Activated T-helper 1 cell treated with anti-CD3 and anti-CD28 coated beads, Interleukin-2, amount 50 U/mL, for 16 hours (primary cell): ENCODE data around the gene ENDOG.
"Not testable (repeated sequence)": the region's sequence is repeated elsewhere in the genome, so short reads cannot be mapped to it uniquely, and the experiment has no call there.

Source experiments
- DNase-seq, 2 donors: peaks; one replicate each; pipeline ENCODE4 v3.0.0-alpha.2; 2020; ENCODE audit warnings: low read depth in 1 of 2, low spot score in 1 of 2

The ENDOG gene

DNA sequence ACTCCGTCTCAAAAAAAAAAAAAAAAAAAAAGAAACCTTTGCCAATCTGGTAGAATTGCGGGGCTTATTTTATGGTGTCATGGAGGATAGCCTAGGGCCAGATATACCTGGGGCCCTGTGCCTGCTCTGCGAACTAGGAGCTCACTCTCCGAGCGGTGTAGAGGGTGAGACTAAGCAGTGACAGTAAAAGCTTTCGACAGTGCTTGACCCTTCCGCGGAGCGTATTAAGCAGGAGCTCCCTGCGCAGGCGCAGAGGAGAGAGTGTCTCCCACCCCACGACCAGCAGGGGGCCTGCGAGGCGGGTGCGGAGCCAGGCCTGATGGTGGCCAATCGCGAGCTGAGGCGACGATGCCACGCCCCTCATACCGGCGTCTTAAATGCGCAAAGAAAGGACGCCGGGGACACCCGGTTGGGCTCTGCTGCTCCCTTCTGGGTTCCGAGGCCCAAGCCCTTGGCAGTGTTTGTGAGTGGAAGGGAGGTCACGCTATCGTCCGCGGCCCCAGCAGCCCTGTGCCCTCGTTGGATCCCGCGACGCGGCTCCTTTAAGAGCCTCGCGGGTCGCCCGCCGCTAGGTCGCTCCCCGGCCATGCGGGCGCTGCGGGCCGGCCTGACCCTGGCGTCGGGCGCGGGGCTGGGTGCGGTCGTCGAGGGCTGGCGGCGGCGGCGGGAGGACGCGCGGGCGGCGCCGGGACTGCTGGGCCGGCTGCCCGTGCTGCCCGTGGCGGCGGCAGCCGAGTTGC, at the start of gene ENDOG:
ENDOG (plus strand) TSS at position 402 of the 740 bp plus-strand sequence; CDS start at position 587, 185 bp downstream.
- DNase-seq = peak; percentile 93 to 96

- no peak for DNase-seq
Measured at GRCh38 chr9:128768606-128769005, 49.7 kb upstream of the ENDOG start.

GRCh38 chr9:128770286-128771030, 47.8 kb upstream of the ENDOG start:
- no peak for DNase-seq

GRCh38 chr9:128771094-128771721, 47.1 kb upstream of the ENDOG start:
- DNase-seq = peak in 1 of 2 donors; percentile 7

DNA sequence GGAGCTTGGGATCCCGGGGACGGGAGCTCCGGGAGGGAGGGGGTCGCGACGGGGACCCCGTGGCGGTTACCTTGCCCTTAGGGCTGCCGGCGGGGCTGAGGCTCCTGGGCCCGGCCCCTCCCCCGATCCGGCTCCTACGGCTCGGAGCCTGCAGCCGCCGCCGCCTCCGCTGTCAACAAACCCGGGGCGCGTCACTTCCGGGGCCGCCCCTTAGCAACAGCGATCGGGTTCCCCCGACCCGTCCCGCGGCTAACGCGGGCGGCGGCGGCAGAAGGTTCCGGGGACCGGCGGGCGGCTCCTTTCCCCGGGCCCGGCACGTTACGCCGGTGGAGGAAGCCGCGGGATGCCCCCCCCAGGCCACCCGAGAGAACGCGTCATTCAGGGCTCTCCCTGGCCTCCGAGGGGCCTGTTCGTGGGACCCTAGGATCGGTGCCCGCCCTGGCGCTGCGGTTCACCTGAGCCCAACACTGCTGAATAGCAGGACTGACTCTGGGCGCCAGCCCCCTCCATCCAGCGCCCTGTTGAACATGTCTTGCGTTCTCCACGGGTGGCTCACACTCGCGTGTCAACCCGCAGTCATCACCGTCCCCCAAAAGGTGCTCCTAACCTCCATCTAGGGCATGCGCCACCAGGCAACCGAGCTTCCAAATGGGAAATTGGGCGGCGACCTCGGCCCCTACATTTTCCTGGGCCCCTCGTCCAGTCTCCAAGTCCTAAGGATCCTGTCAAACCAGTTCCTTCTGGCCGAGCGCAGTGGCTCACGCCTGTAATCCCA, 46.4 kb upstream of the ENDOG start, which contains the start of gene ZER1:
ZER1 (minus strand) TSS at position 183 of the 775 bp plus-strand sequence. CDS start 16,362 bp downstream, outside the sequence.
- peak; percentile 90 to 91 for DNase-seq

- no peak for DNase-seq
Measured at GRCh38 chr9:128773049-128773448, 45.3 kb upstream of the ENDOG start.

GRCh38 chr9:128774804-128775203, 43.5 kb upstream of the ENDOG start:
- no peak for DNase-seq

GRCh38 chr9:128780093-128780492, 38.2 kb upstream of the ENDOG start:
- not testable (repeated sequence) for DNase-seq

DNA sequence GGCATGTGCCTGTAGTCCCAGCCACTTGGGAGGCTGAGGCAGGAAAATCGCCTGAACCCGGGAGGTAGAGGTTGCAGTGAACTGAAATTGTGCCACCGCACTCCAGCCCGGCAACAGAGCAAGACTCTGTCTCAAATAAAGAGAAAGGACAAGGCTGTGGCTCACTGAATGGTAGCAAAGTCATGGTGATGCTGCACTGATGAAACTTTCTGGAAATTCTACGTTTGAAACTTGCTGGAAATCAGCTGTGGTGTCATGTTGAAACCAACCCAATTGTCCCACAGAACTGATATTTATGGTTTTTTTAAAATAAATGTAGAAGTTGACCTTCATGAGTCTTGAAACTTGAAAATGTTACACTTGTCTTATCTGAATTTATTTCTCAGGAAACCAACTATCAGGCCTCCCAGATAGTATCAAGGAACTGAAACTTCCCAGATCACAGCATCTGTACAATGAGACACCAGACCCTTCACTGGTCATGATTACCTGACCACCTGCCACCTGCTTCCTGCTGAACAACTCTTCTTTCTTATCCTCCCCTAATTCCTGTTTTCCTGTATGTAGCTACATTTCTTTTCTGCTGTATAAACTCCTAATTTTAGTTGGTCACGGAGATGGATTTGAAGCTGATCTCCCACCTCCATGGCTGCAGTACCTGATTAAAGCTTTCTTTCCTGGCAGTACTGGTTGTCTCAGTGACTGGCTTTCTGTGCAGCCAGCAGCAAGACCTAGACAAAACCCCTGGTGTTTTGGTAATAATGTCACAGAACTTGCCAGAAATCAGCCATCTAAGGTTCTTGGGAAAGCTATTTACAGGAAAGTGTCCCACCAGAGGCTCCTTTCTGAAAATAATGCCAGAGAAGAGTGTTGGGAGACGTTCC, 36.9 kb upstream of the ENDOG start:
- DNase-seq = no peak

DNA sequence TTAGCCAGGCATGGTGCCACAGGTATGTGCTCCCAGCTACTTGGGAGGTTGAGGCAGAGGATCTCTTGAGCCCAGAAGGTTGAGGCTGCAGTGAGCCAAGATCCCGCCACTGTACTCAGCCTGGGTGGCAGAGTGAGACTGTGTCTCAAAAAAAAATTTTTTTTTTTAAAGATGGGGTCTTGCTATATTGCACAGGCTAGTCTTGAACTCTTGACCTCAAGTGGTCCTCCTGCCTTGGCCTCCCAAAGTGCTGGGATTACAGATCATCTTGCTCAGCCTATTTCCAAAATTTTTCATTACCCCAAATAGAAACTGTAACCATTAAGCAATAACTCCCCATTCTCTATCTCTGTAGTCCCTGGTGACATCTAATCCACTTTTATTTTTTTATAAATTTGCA, 35.6 kb upstream of the ENDOG start:
- no peak for DNase-seq

DNA sequence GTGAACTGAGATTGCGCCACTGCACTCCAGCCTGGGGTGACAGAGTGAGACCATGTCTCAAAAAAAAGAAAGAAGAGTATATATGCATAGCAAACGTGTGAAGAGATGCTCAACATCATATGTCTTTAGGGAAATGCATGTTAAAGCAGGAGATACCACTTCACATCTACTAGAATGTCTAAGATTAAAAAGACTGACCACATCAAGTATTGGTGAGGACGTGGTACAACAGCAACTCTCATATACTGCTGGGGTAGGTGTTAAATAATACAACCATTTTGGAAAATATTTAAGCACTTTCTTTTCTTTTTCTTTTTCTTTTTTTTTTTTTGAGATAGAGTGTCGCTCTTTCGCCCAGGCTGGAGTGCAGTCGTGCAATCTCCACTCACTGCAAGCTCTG, 32.9 kb upstream of the ENDOG start:
- no peak for DNase-seq

GRCh38 chr9:128786681-128787601, 31.4 kb upstream of the ENDOG start, which contains the start of gene TBC1D13:
Gene TBC1D13 (plus strand): TSS chr9:128787253. CDS start chr9:128787354, 101 bp downstream.
- DNase-seq = peak; percentile 82 to 85

- no peak for DNase-seq
Measured at GRCh38 chr9:128787659-128788058, 30.6 kb upstream of the ENDOG start.

- no peak for DNase-seq
Measured at GRCh38 chr9:128788445-128788844, 29.9 kb upstream of the ENDOG start.

DNA sequence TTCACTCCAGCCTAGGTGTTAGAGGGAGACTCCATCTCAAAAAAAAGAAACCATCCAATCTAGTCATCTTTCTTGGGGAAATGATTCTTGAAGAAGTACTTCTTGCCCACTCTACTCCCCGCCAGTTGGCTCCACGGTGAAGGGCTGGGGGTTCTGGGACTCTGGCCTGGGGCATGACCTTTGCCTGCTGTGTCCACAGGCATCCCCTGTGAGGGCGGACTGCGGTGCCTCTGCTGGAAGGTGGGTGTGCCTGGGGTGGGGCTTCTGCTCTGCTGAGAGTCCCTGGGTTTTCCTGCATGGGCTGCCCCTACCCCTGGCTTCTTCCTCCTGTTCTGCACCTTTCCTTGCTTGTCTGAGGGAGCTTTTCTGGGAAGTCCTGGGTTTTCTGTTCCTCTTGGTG, 27.8 kb upstream of the ENDOG start:
- DNase-seq = no peak

GRCh38 chr9:128792134-128792533, 26.2 kb upstream of the ENDOG start:
- DNase-seq = no peak

- no peak for DNase-seq
Measured at GRCh38 chr9:128792978-128793686, 25.2 kb upstream of the ENDOG start.

DNA sequence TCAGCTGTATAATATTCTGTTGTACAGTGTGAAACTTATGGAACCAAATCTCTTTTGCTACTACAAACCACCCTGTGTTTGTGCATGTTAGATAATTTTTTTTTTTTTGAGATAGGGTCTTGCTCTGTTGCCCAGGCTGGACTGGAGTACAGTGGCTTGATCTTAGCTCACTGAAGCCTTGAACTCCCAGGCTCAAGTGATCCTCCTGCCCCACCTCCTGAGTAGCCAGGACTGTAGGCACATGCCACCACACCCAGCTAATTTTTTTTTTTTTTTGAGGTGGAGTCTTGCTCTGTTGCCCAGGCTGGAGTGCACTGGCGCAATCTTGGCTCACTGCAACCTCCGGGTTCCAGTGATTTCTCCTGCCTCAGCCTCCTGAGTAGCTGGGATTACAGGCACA, 23.3 kb upstream of the ENDOG start:
- DNase-seq = not testable (repeated sequence)
